ENCODE results near the gene ENTPD6. TPM values are rescaled to one million over a fixed set of nuclear protein-coding genes. Genes with fewer than 3 reads are reported as not detected.
A peak's percentile ranks its signal among the peaks of the same experiment; 100 is the strongest.

Gene ENTPD6
- polyA plus RNA-seq, 3 donors = 36.2 to 120 (median 47.0) TPM

DNA sequence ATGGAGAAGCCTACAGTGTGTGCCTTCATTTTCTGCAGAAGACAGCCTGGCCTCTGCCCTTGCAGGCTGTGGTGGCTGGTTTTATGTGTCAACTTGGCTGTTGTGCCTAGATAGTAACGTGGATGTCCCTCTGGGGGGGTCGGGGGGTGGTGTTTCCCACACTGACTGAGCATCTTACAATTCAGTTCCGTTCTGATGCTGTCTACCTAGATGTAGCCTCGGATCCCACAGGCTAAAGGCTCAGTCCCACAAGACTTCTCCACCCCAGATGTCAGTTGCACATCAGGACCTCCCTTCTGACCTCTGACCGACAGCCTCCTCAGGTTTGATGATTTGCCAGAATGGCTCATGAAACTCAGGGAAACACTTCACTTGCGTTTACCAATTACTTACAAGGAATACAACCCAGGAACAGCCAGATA lies 56.7 kb downstream of the ENTPD6 start:
- no peak for DNase-seq
- peaks cover 45% of the 10 kb centered on the region for H3K4me1 Mint-ChIP-seq
- no peak overlapping the region for H3K4me3 Mint-ChIP-seq
- Histone ChIP-seq H3K27ac (ENCODE audit: low read depth in 1 of 2, low read length in 2 of 2) (no peak overlapping the region), H2AFZ (ENCODE audit: insufficient read depth, low read depth, low read length, poor library complexity, severe bottlenecking) (no peak overlapping the region), H3K9ac (ENCODE audit: insufficient read depth, low read length, poor library complexity, severe bottlenecking) (no peak overlapping the region), H3K27me3 (ENCODE audit: control insufficient read depth in 2 of 2, insufficient read depth in 2 of 2, low read length in 2 of 2) (no peaks in the 10 kb centered on the region), H3K36me3 (replicated peaks in 1 of 2; ENCODE audit: control insufficient read depth in 1 of 2, insufficient read depth in 2 of 2, low read length in 2 of 2) (peaks cover 5 to 31% of the 10 kb centered on the region in 2 donors), H4K20me1 (ENCODE audit: insufficient read depth, low read length) (peaks cover 82% of the 10 kb centered on the region), H3K4me3 (replicated peaks in 1 of 3; ENCODE audit: low read depth in 2 of 3, low read length in 3 of 3) (no peak overlapping the region), H3K4me2 (replicated peaks; ENCODE audit: extremely low read depth, low read length, poor library complexity, severe bottlenecking) (no peak overlapping the region), H3K9me3 (replicated peaks in 1 of 2; ENCODE audit: control insufficient read depth in 1 of 2, insufficient read depth in 1 of 2, low read length in 2 of 2) (no peaks in the 10 kb centered on the region), H3K4me1 (ENCODE audit: control insufficient read depth in 1 of 2, insufficient read depth in 2 of 2, low read length in 2 of 2) (peaks cover 14 to 19% of the 10 kb centered on the region in 2 donors), H3K79me2 (ENCODE audit: insufficient read depth, low read length) (peaks cover 84% of the 10 kb centered on the region)
- no peak for TF ChIP-seq CTCF (IDR thresholded peaks at IDR 0.05)
- intact Hi-C loops (cut with micrococcal nuclease) = no loop called here
- WGBS (ENCODE audit: insufficient coverage) = 100% methylated on average over 3 of the region's 6 CpGs
- H3K27me3 Mint-ChIP-seq (ENCODE audit: low read depth in 3 of 3) = peaks cover 0 to 3% (median 0%) of the 10 kb centered on the region in 3 donors
- no peaks in the 10 kb centered on the region for H3K9me3 Mint-ChIP-seq
- H3K27ac Mint-ChIP-seq = peak overlapping the region in 1 of 7 donors; percentile 9
- H3K36me3 Mint-ChIP-seq = peaks cover 14 to 38% of the 10 kb centered on the region in 2 donors

GRCh38 chr20:25252686-25253421 lies 57.3 kb downstream of the ENTPD6 start:
- Mint-ChIP-seq H3K9me3 (no peaks in the 10 kb centered on the region), H3K4me3 (no peak overlapping the region), H3K4me1 (peaks cover 44% of the 10 kb centered on the region), H3K27ac (peak overlapping the region in 2 of 7 donors; percentile 15 to 32), H3K27me3 (ENCODE audit: low read depth in 3 of 3) (peaks cover 0 to 2% (median 0%) of the 10 kb centered on the region in 3 donors), H3K36me3 (peaks cover 14 to 38% of the 10 kb centered on the region in 2 donors)
- H3K27me3 ChIP-seq (ENCODE audit: control insufficient read depth in 2 of 2, insufficient read depth in 2 of 2, low read length in 2 of 2) = no peaks in the 10 kb centered on the region
- peaks cover 88% of the 10 kb centered on the region for H4K20me1 ChIP-seq (ENCODE audit: insufficient read depth, low read length)
- H3K36me3 ChIP-seq (replicated peaks in 1 of 2; ENCODE audit: control insufficient read depth in 1 of 2, insufficient read depth in 2 of 2, low read length in 2 of 2) = peaks cover 5 to 31% of the 10 kb centered on the region in 2 donors
- H2AFZ ChIP-seq (ENCODE audit: insufficient read depth, low read depth, low read length, poor library complexity, severe bottlenecking) = no peak overlapping the region
- TF ChIP-seq CTCF (IDR thresholded peaks at IDR 0.05) = no peak
- WGBS (ENCODE audit: insufficient coverage) = 100% methylated on average over 3 of the region's 6 CpGs
- peaks cover 88% of the 10 kb centered on the region for H3K79me2 ChIP-seq (ENCODE audit: insufficient read depth, low read length)
- peaks cover 11 to 15% of the 10 kb centered on the region in 2 donors for H3K4me1 ChIP-seq (ENCODE audit: control insufficient read depth in 1 of 2, insufficient read depth in 2 of 2, low read length in 2 of 2)
- H3K27ac ChIP-seq (ENCODE audit: low read depth in 1 of 2, low read length in 2 of 2) = peak overlapping the region in 1 of 2 donors; percentile 15
- no peak overlapping the region for H3K4me3 ChIP-seq (replicated peaks in 1 of 3; ENCODE audit: low read depth in 2 of 3, low read length in 3 of 3)
- no peak overlapping the region for H3K4me2 ChIP-seq (replicated peaks; ENCODE audit: extremely low read depth, low read length, poor library complexity, severe bottlenecking)
- intact Hi-C loops (cut with micrococcal nuclease) = no loop called here
- no peak overlapping the region for H3K9ac ChIP-seq (ENCODE audit: insufficient read depth, low read length, poor library complexity, severe bottlenecking)
- no peaks in the 10 kb centered on the region for H3K9me3 ChIP-seq (replicated peaks in 1 of 2; ENCODE audit: control insufficient read depth in 1 of 2, insufficient read depth in 1 of 2, low read length in 2 of 2)
- DNase-seq = no peak
